Measurements from ENCODE around the gene ANAPC2.
"Not testable (repeated sequence)": the region's sequence is repeated elsewhere in the genome, so short reads cannot be mapped to it uniquely, and the experiment has no call there.

The ANAPC2 gene

GRCh38 chr9:137135154-137135553 lies 53.2 kb downstream of the ANAPC2 start:
- FAIRE-seq; DNase-seq (ENCODE audit: insufficient read length, low spot score): not testable (repeated sequence)

- FAIRE-seq (no peak), DNase-seq (ENCODE audit: insufficient read length, low spot score) (no peak)
Measured at GRCh38 chr9:137134191-137134590, 54.2 kb downstream of the ANAPC2 start.

- FAIRE-seq (no peak), DNase-seq (ENCODE audit: insufficient read length, low spot score) (peak; percentile 7)
Measured at GRCh38 chr9:137130176-137130755, 58.1 kb downstream of the ANAPC2 start.

- FAIRE-seq: peak; percentile 68
Measured at GRCh38 chr9:137129456-137130175, 58.7 kb downstream of the ANAPC2 start.

GRCh38 chr9:137128862-137129455 lies 59.4 kb downstream of the ANAPC2 start:
- DNase-seq (ENCODE audit: insufficient read length, low spot score) (peak; percentile 16), FAIRE-seq (no peak)

More at GRCh38 chr9:137129456-137130175, 58.7 kb downstream of the ANAPC2 start:
- DNase-seq (ENCODE audit: insufficient read length, low spot score): peak; percentile 96

- no peak for DNase-seq (ENCODE audit: insufficient read length, low spot score)
- peak; percentile 73 for FAIRE-seq
Measured at GRCh38 chr9:137128158-137128861, 60.0 kb downstream of the ANAPC2 start.

- DNase-seq (ENCODE audit: insufficient read length, low spot score) (no peak), FAIRE-seq (peak; percentile 76)
Measured at GRCh38 chr9:137127301-137128157, 60.8 kb downstream of the ANAPC2 start.

- FAIRE-seq (no peak), DNase-seq (ENCODE audit: insufficient read length, low spot score) (no peak)
Measured at GRCh38 chr9:137126786-137127185, 61.6 kb downstream of the ANAPC2 start.

Measured in GM19239 (cell line).